ENCODE measurements around the gene NOL3.

NOL3 gene

GRCh38 chr16:67213197-67214019, 43.1 kb downstream of the NOL3 start:
- ChIA-PET CTCF (interaction anchor here (1.1 to 3.1 kb wide), 3 partner anchors 10 to 13 kb away, joined by 3 to 10 read pairs (median 8); partner anchors contain the start of gene TMEM208), POLR2A (no interaction called here)
- no peak for TF ChIP-seq CTCF (IDR thresholded peaks at IDR 0.05; ENCODE audit: control extremely low read depth, extremely low read depth, low read depth, missing control alignments)
- DNase-seq (ENCODE audit: extremely low spot score) = no peak

- DNase-seq (ENCODE audit: extremely low spot score) = no peak
- TF ChIP-seq CTCF (IDR thresholded peaks at IDR 0.05; ENCODE audit: control extremely low read depth, extremely low read depth, low read depth, missing control alignments) = no peak
- POLR2A ChIA-PET = interaction anchor here (1.4 kb wide), 1 partner anchor 11 kb away, joined by 3 read pairs; the partner anchor contains the start of gene TMEM208
- CTCF ChIA-PET = interaction anchor here (1.4 to 3.1 kb wide), 4 partner anchors 13 to 30 kb away, joined by 3 to 10 read pairs (median 4); partner anchors contain the start of gene E2F4
Measured at GRCh38 chr16:67215706-67216105, 45.4 kb downstream of the NOL3 start.

GRCh38 chr16:67216612-67217490, 46.5 kb downstream of the NOL3 start:
- CTCF ChIA-PET = interaction anchor here (1.1 to 2.3 kb wide), 2 partner anchors 15 to 18 kb away, joined by 3 to 8 read pairs; partner anchors contain the start of gene ELMO3
- no peak for TF ChIP-seq CTCF (IDR thresholded peaks at IDR 0.05; ENCODE audit: control extremely low read depth, extremely low read depth, low read depth, missing control alignments)
- POLR2A ChIA-PET = no interaction called here
- DNase-seq (ENCODE audit: extremely low spot score) = no peak

- DNase-seq (ENCODE audit: extremely low spot score) = no peak
- ChIA-PET CTCF (interaction anchor here (0.7 to 4.3 kb wide), 3 partner anchors 9 to 26 kb away, joined by 3 to 16 read pairs (median 3); partner anchors contain the start of gene ELMO3), POLR2A (no interaction called here)
- TF ChIP-seq CTCF (IDR thresholded peaks at IDR 0.05; ENCODE audit: control extremely low read depth, extremely low read depth, low read depth, missing control alignments) = no peak
Measured at GRCh38 chr16:67223992-67224391, 53.7 kb downstream of the NOL3 start.
